K562 (cell line): ENCODE data around the gene ZKSCAN1. TPM values are rescaled to one million over a fixed set of nuclear protein-coding genes. Genes with fewer than 3 reads are reported as not detected.
A peak's percentile ranks its signal among the peaks of the same experiment; 100 is the strongest.

Source experiments
- BCOR ChIP-seq: fragments of 450-650 bp; IDR thresholded peaks from 2 replicates; pipeline ENCODE4 v1.6.1; 2016
- CREB1 ChIP-seq, 2 experiments: sonication (generic) in 1 of 2; formaldehyde crosslinking in 1 of 2; IDR thresholded peaks; 2 replicates each; pipeline versions ENCODE4 v1.6.1 to v1.8.0; 2012 to 2022; ENCODE audit warnings: inconsistent platforms in 1 of 2, mild to moderate bottlenecking in 1 of 2, missing genetic modification reagents in 1 of 2, moderate library complexity in 1 of 2
- DACH1 ChIP-seq: fragments of 450-650 bp; IDR thresholded peaks from 2 replicates; pipeline ENCODE4 v1.6.1; 2018; ENCODE audit not compliant: partially characterized antibody
- DPF2 ChIP-seq: fragments of 450-650 bp; IDR thresholded peaks from 2 replicates; pipeline ENCODE4 v1.6.1; 2016
- GATAD2A ChIP-seq: fragments of 450-650 bp; IDR thresholded peaks from 2 replicates; pipeline ENCODE4 v1.6.1; 2017
- MED1 ChIP-seq: sonication (generic); formaldehyde crosslinking; IDR thresholded peaks from 2 replicates; pipeline ENCODE4 v1.8.1; 2023; ENCODE audit warnings: missing genetic modification reagents, borderline replicate concordance
- NCOR1 ChIP-seq: fragments of 450-650 bp; IDR thresholded peaks from 2 replicates; pipeline ENCODE4 v1.6.1; 2016; ENCODE audit warnings: mild to moderate bottlenecking, moderate library complexity
- NFIC ChIP-seq: fragments of 450-650 bp; IDR thresholded peaks from 2 replicates; pipeline ENCODE4 v1.6.1; 2017; ENCODE audit warnings: mild to moderate bottlenecking, inconsistent platforms
- SMAD4 ChIP-seq: fragments of 250-450 bp; sonication (Bioruptor Pico); conservative IDR thresholded peaks from 2 replicates; pipeline ENCODE4 v1.8.0; 2021; ENCODE audit warnings: inconsistent platforms, mild to moderate bottlenecking, moderate library complexity
- TFAP4 ChIP-seq: sonication (generic); formaldehyde crosslinking; IDR thresholded peaks from 2 replicates; pipeline ENCODE4 v1.8.0; 2022; ENCODE audit warnings: missing genetic modification reagents, mild to moderate bottlenecking, moderate library complexity, borderline replicate concordance
- TRIM24 ChIP-seq, 2 experiments: fragments of 450-650 bp; IDR thresholded peaks; 2 replicates each; pipeline ENCODE4 v1.6.1; 2016
- ZFP1 ChIP-seq: fragments of 450-650 bp; formaldehyde crosslinking; IDR thresholded peaks from 2 replicates; pipeline ENCODE4 v1.4.0; 2020; ENCODE audit warnings: mild to moderate bottlenecking, mixed read lengths
- ZFP36 ChIP-seq: fragments of 150-350 bp; IDR thresholded peaks from 2 replicates; pipeline ENCODE4 v1.6.1; 2018; ENCODE audit warnings: low read length, low read depth; ENCODE audit not compliant: partially characterized antibody
- polyA plus RNA-seq, 8 experiments: library from polyadenylated mRNA; depleted of rRNA in 4 of 8; stranded (reverse) in 5 of 8; unstranded in 3 of 8; fragments of >200 nt; fragmentation: Nextera tagmentation in 2 of 8; fragmentation: Illumina TruSeq in 1 of 8; extraction: Ambion mirVana in 2 of 8; extraction: Trizol in 1 of 8; gene quantifications; 2 replicates each; pipeline versions ENCODE4 v1.2.1 to v1.2.3, GENCODE V29; 2011 to 2014; ENCODE audit warnings: inconsistent platforms in 1 of 8, missing spikeins in 1 of 8
- total RNA-seq, 7 experiments: library from RNA; depleted of rRNA in 6 of 7; stranded (reverse); fragments of >200 nt in 6 of 7; fragmentation: Illumina TruSeq in 2 of 7; extraction: Trizol in 2 of 7; gene quantifications; 2 replicates each; pipeline versions ENCODE4 v1.2.1 to v1.2.3, GENCODE V29; 2011 to 2021; ENCODE audit warnings: low replicate concordance in 1 of 7
- TF ChIP-seq, protein P1 (sequence below): fragments of 450-650 bp; IDR thresholded peaks from 2 replicates; pipeline ENCODE4 v1.6.1; 2016; ENCODE audit warnings: borderline replicate concordance

Gene ZKSCAN1
- total and polyA plus RNA-seq, 9 of the 15 experiments (the other 6 are each of a cell fraction or from before 2014, with no cell fraction given): 5.3 to 43.0 (median 23.2) TPM

- TF ChIP-seq ZFP1 (CRISPR knock-in tag): no peak
- peak; percentile 23 for TF ChIP-seq ZFP36
- no peak for TF ChIP-seq GATAD2A
- peak; percentile 69 for TF ChIP-seq DACH1
- peak; percentile 69; the same call in 1 of the 2 replicates for TF ChIP-seq DPF2
- 0 out of 2 replicates have a peak, but pooled peaks have one; percentile 33 for TF ChIP-seq BCOR
- peak; percentile 87 for TF ChIP-seq NFIC
- TF ChIP-seq NCOR1: peak; percentile 91
- peak; percentile 93 for TF ChIP-seq TFAP4 (CRISPR knock-in tag)
- TF ChIP-seq, protein P1, sequence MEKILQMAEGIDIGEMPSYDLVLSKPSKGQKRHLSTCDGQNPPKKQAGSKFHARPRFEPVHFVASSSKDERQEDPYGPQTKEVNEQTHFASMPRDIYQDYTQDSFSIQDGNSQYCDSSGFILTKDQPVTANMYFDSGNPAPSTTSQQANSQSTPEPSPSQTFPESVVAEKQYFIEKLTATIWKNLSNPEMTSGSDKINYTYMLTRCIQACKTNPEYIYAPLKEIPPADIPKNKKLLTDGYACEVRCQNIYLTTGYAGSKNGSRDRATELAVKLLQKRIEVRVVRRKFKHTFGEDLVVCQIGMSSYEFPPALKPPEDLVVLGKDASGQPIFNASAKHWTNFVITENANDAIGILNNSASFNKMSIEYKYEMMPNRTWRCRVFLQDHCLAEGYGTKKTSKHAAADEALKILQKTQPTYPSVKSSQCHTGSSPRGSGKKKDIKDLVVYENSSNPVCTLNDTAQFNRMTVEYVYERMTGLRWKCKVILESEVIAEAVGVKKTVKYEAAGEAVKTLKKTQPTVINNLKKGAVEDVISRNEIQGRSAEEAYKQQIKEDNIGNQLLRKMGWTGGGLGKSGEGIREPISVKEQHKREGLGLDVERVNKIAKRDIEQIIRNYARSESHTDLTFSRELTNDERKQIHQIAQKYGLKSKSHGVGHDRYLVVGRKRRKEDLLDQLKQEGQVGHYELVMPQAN: peak; percentile 60; the same call in 1 of the 2 replicates
- peak; percentile 93 to 94 for TF ChIP-seq TRIM24 (IDR thresholded peaks at IDR 0.05)
- no peak for TF ChIP-seq MED1 (CRISPR knock-in tag)
- TF ChIP-seq SMAD4 (CRISPR knock-in tag): 0 out of 2 replicates have a peak, but pooled peaks have one; percentile 33
- TF ChIP-seq CREB1 (IDR thresholded peaks at IDR 0.05): peak; percentile 49; the same call in 1 of the 2 replicates
- no peak for TF ChIP-seq CREB1 (CRISPR knock-in tag; IDR thresholded peaks at IDR 0.05)
These were observed 46.3 kb downstream of the ZKSCAN1 start (continued) for GRCh38 chr7:100061518-100062193.
